HepG2 (cell line): ENCODE data around the gene EXOC3L2. TPM values are rescaled to one million over a fixed set of nuclear protein-coding genes. Genes with fewer than 3 reads are reported as not detected.

Experiments
- ATAC-seq: fragments of 200-7000 bp; cut with Tn5 transposase; 3 replicates; pipeline ENCODE4 v1.9.1; 2020; ENCODE audit warnings: mild to moderate bottlenecking, moderate library complexity
- BruUV-seq: library from RNA; stranded (reverse); fragments of 400-500 nt; replicated peaks from 2 replicates; lab custom pipeline; 2021; lab: Mats Ljungman, UMichigan
- CTCF ChIA-PET: fragments of 300-600 bp; formaldehyde crosslinking; extraction: SDS; loops from one replicate; lab custom pipeline; 2021; ENCODE audit warnings: low total read pairs, inconsistent platforms, low intra/inter-chr PET ratio; lab: Yijun Ruan, JAX
- POLR2A ChIA-PET: fragments of 350-600 bp; sonication (Branson Sonifier 250); formaldehyde crosslinking; loops from one replicate; lab custom pipeline; 2020; ENCODE audit warnings: antibody characterized with exemption, inconsistent platforms; lab: Yijun Ruan, JAX
- DNase-seq: peaks from one replicate; pipeline ENCODE4 v3.0.0-alpha.2; 2015; ENCODE audit warnings: low spot score
- FAIRE-seq: peaks from 3 replicates; lab custom pipeline; 2011; peaks lifted over from hg19 to GRCh38; lab: Jason Lieb, UNC
- H2AFZ ChIP-seq: one replicate; pipeline ENCODE4 v1.6.1; 2011; ENCODE audit warnings: low read length, inconsistent platforms
- H3K27ac ChIP-seq: fragments of 300-600 bp; 3 replicates; pipeline ENCODE4 v1.8.0; 2011; ENCODE audit warnings: mixed run types, mild to moderate bottlenecking, mixed read lengths, low read length, inconsistent platforms; ENCODE audit not compliant: insufficient read depth; ENCODE audit errors: extremely low read length
- H3K27me3 ChIP-seq, 2 experiments: fragments of 200-600 bp in 1 of 2; 2 replicates in 1 of 2; 3 replicates in 1 of 2; pipeline versions ENCODE4 v1.6.0 to v1.8.0; 2011; ENCODE audit warnings: low read length in 2 of 2, mild to moderate bottlenecking in 2 of 2, moderate library complexity in 2 of 2, inconsistent platforms in 1 of 2; ENCODE audit not compliant: insufficient read depth in 2 of 2, control insufficient read depth in 1 of 2
- H3K36me3 ChIP-seq, 2 experiments: fragments of 200-600 bp in 1 of 2; replicated peaks in 1 of 2; 2 replicates in 1 of 2; 3 replicates in 1 of 2; pipeline versions ENCODE4 v1.5.1 to v1.8.0; 2011; ENCODE audit warnings: low read length in 2 of 2, inconsistent platforms in 1 of 2; ENCODE audit not compliant: insufficient read depth in 2 of 2, control insufficient read depth in 1 of 2
- H3K4me1 ChIP-seq: 2 replicates; pipeline ENCODE4 v1.5.1; 2012; ENCODE audit warnings: low read length, inconsistent platforms; ENCODE audit not compliant: insufficient read depth
- H3K4me2 ChIP-seq: 2 replicates; pipeline ENCODE4 v1.6.0; 2011; ENCODE audit warnings: low read depth, low read length, inconsistent platforms
- H3K4me3 ChIP-seq, 3 experiments: fragments of 200-600 bp in 1 of 3; sonication (generic), shearing (Covaris generic) in 1 of 3; replicated peaks in 1 of 3; 2 replicates each; pipeline ENCODE4 v1.5.1; 2011 to 2016; ENCODE audit warnings: low read length in 3 of 3, inconsistent platforms in 2 of 3, low read depth in 2 of 3, mild to moderate bottlenecking in 2 of 3, control low read depth in 1 of 3, mixed read lengths in 1 of 3; ENCODE audit not compliant: insufficient read depth in 1 of 3
- H3K79me2 ChIP-seq: one replicate; pipeline ENCODE4 v1.6.1; 2011; ENCODE audit warnings: low read length, inconsistent platforms; ENCODE audit not compliant: insufficient read depth
- H3K9ac ChIP-seq: 2 replicates; pipeline ENCODE4 v1.6.0; 2011; ENCODE audit warnings: mild to moderate bottlenecking, low read depth, low read length, inconsistent platforms; ENCODE audit not compliant: insufficient read depth
- H3K9me3 ChIP-seq: 2 replicates; pipeline ENCODE4 v1.5.1; 2012; ENCODE audit warnings: mild to moderate bottlenecking, low read length
- H4K20me1 ChIP-seq: 2 replicates; pipeline ENCODE4 v1.6.0; 2011; ENCODE audit warnings: inconsistent platforms, mild to moderate bottlenecking, low read length, moderate library complexity; ENCODE audit not compliant: insufficient read depth
- ETV5 ChIP-seq: IDR thresholded peaks from 2 replicates; pipeline ENCODE4 v1.6.1; 2018; ENCODE audit warnings: missing biosample characterization, missing genetic modification reagents, inconsistent platforms, borderline replicate concordance
- FOXK2 ChIP-seq: fragments of 450-650 bp; IDR thresholded peaks from 2 replicates; pipeline ENCODE4 v1.6.1; 2016
- HNF4A ChIP-seq: sonication (generic); formaldehyde crosslinking; IDR thresholded peaks from 2 replicates; pipeline ENCODE4 v1.4.0; 2020; ENCODE audit warnings: missing genetic modification reagents
- KDM4B ChIP-seq: sonication (generic); formaldehyde crosslinking; IDR thresholded peaks from 2 replicates; pipeline ENCODE4 v1.4.0; 2020; ENCODE audit warnings: missing genetic modification reagents
- NCOR1 ChIP-seq: fragments of 200-600 bp; sonication (generic); IDR thresholded peaks from 2 replicates; pipeline ENCODE4 v1.7.0; 2017; ENCODE audit warnings: antibody characterized with exemption, low read length, borderline replicate concordance
- PBX2 ChIP-seq: IDR thresholded peaks from 2 replicates; pipeline ENCODE4 v1.6.1; 2016; ENCODE audit warnings: control low read depth
- PHF5A ChIP-seq: IDR thresholded peaks from one replicate; pipeline ENCODE4 v1.6.1; 2018; ENCODE audit warnings: low read depth, missing genetic modification reagents; ENCODE audit not compliant: unreplicated experiment
- RXRA ChIP-seq: sonication (generic); formaldehyde crosslinking; IDR thresholded peaks from 2 replicates; pipeline ENCODE4 v1.5.1; 2020; ENCODE audit warnings: missing genetic modification reagents
- SAP130 ChIP-seq: IDR thresholded peaks from 2 replicates; pipeline ENCODE4 v1.6.1; 2016; ENCODE audit warnings: low read depth
- SKIL ChIP-seq: sonication (generic); formaldehyde crosslinking; IDR thresholded peaks from 2 replicates; pipeline ENCODE4 v1.8.0; 2022; ENCODE audit warnings: missing genetic modification reagents, mild to moderate bottlenecking, moderate library complexity, borderline replicate concordance
- SRF ChIP-seq: IDR thresholded peaks from 2 replicates; pipeline ENCODE4 v1.6.1; 2011; ENCODE audit warnings: mild to moderate bottlenecking, low read depth, low read length, moderate library complexity
- TEAD3 ChIP-seq: optimal IDR thresholded peaks from 2 replicates; pipeline ENCODE3; 2016; ENCODE audit warnings: borderline replicate concordance
- ZBTB4 ChIP-seq: sonication (generic); formaldehyde crosslinking; IDR thresholded peaks from 2 replicates; pipeline ENCODE4 v1.4.0; 2020; ENCODE audit warnings: missing genetic modification reagents, mild to moderate bottlenecking, borderline replicate concordance
- ZNF335 ChIP-seq: sonication (generic); formaldehyde crosslinking; IDR thresholded peaks from 2 replicates; pipeline ENCODE4 v1.4.0; 2020; ENCODE audit warnings: missing genetic modification reagents
- ZNF34 ChIP-seq: sonication (generic); formaldehyde crosslinking; IDR thresholded peaks from 2 replicates; pipeline ENCODE4 v1.4.0; 2020; ENCODE audit warnings: mild to moderate bottlenecking, missing genetic modification reagents, borderline replicate concordance
- ZNF432 ChIP-seq: sonication (generic); formaldehyde crosslinking; IDR thresholded peaks from 2 replicates; pipeline ENCODE4 v1.5.0; 2020; ENCODE audit warnings: missing genetic modification reagents, mild to moderate bottlenecking, borderline replicate concordance
- ZNF552 ChIP-seq: sonication (generic); formaldehyde crosslinking; IDR thresholded peaks from 2 replicates; pipeline ENCODE4 v1.9.0; 2022; ENCODE audit warnings: missing genetic modification reagents, mild to moderate bottlenecking, borderline replicate concordance
- ZNF572 ChIP-seq: sonication (generic); formaldehyde crosslinking; IDR thresholded peaks from 2 replicates; pipeline ENCODE4 v1.5.1; 2020; ENCODE audit warnings: mild to moderate bottlenecking, missing genetic modification reagents
- WGBS: methylation state at CpG from one replicate; pipeline ENCODE4 v1.1.6; 2017; ENCODE audit warnings: low lambda C conversion rate; 5-methylcytosine and 5-hydroxymethylcytosine counted together
- in situ Hi-C: cut with HindIII; loops from 2 replicates; pipeline ENCODE4 v1.10.0; 2017; ENCODE audit warnings: low pct_unique_long_range_greater_than_20kb; ENCODE audit not compliant: extremely low pct_ligation_motif_present
- intact Hi-C: fragments of 100-400 bp; cut with micrococcal nuclease; formaldehyde crosslinking; loops from one replicate; pipeline ENCODE4 v1.10.0; 2022; ENCODE audit not compliant: unreplicated experiment
- polyA plus RNA-seq, 8 experiments: library from polyadenylated mRNA; depleted of rRNA in 3 of 8; stranded (reverse) in 7 of 8; unstranded in 1 of 8; fragments of >200 nt; fragmentation: Illumina TruSeq in 4 of 8; extraction: Trizol in 4 of 8; gene quantifications; 2 replicates each; pipeline versions ENCODE4 v1.2.1 to v1.2.3, GENCODE V29; 2011 to 2016; ENCODE audit warnings: low read depth in 4 of 8, missing spikeins in 1 of 8, mixed read lengths in 1 of 8; ENCODE audit not compliant: insufficient read depth in 1 of 8
- total RNA-seq, 5 experiments: library from RNA; depleted of rRNA; stranded (reverse); fragments of >200 nt; fragmentation: Illumina TruSeq; extraction: Trizol; gene quantifications; 2 replicates each; pipeline ENCODE4 v1.2.3, GENCODE V29; 2016; ENCODE audit warnings: low read depth in 1 of 5

EXOC3L2 gene
- total and polyA plus RNA-seq, 2 of the 13 experiments (the other 11 are each of a cell fraction or from before 2014, with no cell fraction given), result 0.21 TPM; not detected in 1

GRCh38 chr19:45290381-45290931, 45.2 kb upstream of the EXOC3L2 start:
- CTCF ChIA-PET, result no interaction called here
- Histone ChIP-seq H3K9ac (no peak overlapping the region), H3K4me1 (peaks cover 10% of the 10 kb centered on the region; the same call in 1 of the 2 replicates)
- TF ChIP-seq ZNF572 (CRISPR knock-in tag), result no peak
- peak; percentile 21; the same call in 1 of the 2 replicates for TF ChIP-seq ZBTB4 (CRISPR knock-in tag)
- TF ChIP-seq SAP130 (CRISPR knock-in tag), result no peak
- TF ChIP-seq SRF, result no peak
- TF ChIP-seq NCOR1, result no peak
- TF ChIP-seq SKIL (CRISPR knock-in tag), result 0 out of 2 replicates have a peak, but pooled peaks have one; percentile 34
- TF ChIP-seq ETV5 (CRISPR knock-in tag), result no peak
- TF ChIP-seq ZNF432 (CRISPR knock-in tag), result no peak
- no peak for TF ChIP-seq ZNF552
- no peak for TF ChIP-seq KDM4B (CRISPR knock-in tag)
- no peak for TF ChIP-seq ZNF34
- TF ChIP-seq FOXK2, result no peak
- peak; percentile 7 for TF ChIP-seq TEAD3 (CRISPR knock-in tag)
- TF ChIP-seq HNF4A (CRISPR knock-in tag), result peak; percentile 18; the same call in 1 of the 2 replicates
- no peak for TF ChIP-seq PBX2 (CRISPR knock-in tag)
- no peak for TF ChIP-seq PHF5A
- TF ChIP-seq ZNF335 (CRISPR knock-in tag), result no peak
- TF ChIP-seq RXRA (CRISPR knock-in tag), result peak; percentile 35; the same call in 1 of the 2 replicates

More at GRCh38 chr19:45290381-45290931, 45.2 kb upstream of the EXOC3L2 start:
- H2AFZ ChIP-seq, result no peak overlapping the region
- no peaks in the 10 kb centered on the region for H3K9me3 ChIP-seq
- H3K79me2 ChIP-seq, result no peaks in the 10 kb centered on the region
- ATAC-seq, result peak; percentile 70
- no peak for DNase-seq
- H3K27me3 ChIP-seq, result no peaks in the 10 kb centered on the region
- no TSS peak for BruUV-seq
- no peak overlapping the region for H3K4me2 ChIP-seq
- H4K20me1 ChIP-seq, result no peaks in the 10 kb centered on the region
- no peak for FAIRE-seq
- H3K27ac ChIP-seq, result no peak overlapping the region
- in situ Hi-C loops, result no loop called here
- no peak overlapping the region for H3K4me3 ChIP-seq
- POLR2A ChIA-PET, result interaction anchor here (1.1 kb wide), 1 partner anchor 112 kb away, joined by 3 read pairs; the partner anchor contains the start of genes BLOC1S3 and TRAPPC6A
- WGBS, result 31% methylated on average over 2 of the region's 6 CpGs
- intact Hi-C loops, result no loop called here
- H3K36me3 ChIP-seq, result peaks cover 9 to 32% of the 10 kb centered on the region in 2 experiments; a peak in 4 of 5 replicates
